Measurements from ENCODE around the gene GRIA2. TPM values are rescaled to one million over a fixed set of nuclear protein-coding genes. Genes with fewer than 3 reads are reported as not detected.

Gene GRIA2
- total RNA-seq, 6 donors from 2014 or later: not detected

GRCh38 chr4:157358439-157358838 lies 137.9 kb downstream of the GRIA2 start:
- Histone ChIP-seq H3K4me1 (no peaks in the 10 kb centered on the region), H3K9me3 (no peaks in the 10 kb centered on the region), H3K4me3 (no peak overlapping the region), H3K27ac (no peak overlapping the region), H3K27me3 (no peaks in the 10 kb centered on the region), H3K36me3 (no peaks in the 10 kb centered on the region)
- no peak for DNase-seq
- ATAC-seq (ENCODE audit: low FRiP score in 2 of 2): no peak
- 84 to 89% methylated on average over 1 of the region's 1 CpG for WGBS, 2 donors
- TF ChIP-seq POLR2AphosphoS5 (IDR thresholded peaks at IDR 0.05) (no peak), EP300 (IDR thresholded peaks at IDR 0.05) (no peak), POLR2A (IDR thresholded peaks at IDR 0.05) (no peak)
- TF ChIP-seq, protein P1, sequence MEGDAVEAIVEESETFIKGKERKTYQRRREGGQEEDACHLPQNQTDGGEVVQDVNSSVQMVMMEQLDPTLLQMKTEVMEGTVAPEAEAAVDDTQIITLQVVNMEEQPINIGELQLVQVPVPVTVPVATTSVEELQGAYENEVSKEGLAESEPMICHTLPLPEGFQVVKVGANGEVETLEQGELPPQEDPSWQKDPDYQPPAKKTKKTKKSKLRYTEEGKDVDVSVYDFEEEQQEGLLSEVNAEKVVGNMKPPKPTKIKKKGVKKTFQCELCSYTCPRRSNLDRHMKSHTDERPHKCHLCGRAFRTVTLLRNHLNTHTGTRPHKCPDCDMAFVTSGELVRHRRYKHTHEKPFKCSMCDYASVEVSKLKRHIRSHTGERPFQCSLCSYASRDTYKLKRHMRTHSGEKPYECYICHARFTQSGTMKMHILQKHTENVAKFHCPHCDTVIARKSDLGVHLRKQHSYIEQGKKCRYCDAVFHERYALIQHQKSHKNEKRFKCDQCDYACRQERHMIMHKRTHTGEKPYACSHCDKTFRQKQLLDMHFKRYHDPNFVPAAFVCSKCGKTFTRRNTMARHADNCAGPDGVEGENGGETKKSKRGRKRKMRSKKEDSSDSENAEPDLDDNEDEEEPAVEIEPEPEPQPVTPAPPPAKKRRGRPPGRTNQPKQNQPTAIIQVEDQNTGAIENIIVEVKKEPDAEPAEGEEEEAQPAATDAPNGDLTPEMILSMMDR (IDR thresholded peaks at IDR 0.05): no peak

DNA sequence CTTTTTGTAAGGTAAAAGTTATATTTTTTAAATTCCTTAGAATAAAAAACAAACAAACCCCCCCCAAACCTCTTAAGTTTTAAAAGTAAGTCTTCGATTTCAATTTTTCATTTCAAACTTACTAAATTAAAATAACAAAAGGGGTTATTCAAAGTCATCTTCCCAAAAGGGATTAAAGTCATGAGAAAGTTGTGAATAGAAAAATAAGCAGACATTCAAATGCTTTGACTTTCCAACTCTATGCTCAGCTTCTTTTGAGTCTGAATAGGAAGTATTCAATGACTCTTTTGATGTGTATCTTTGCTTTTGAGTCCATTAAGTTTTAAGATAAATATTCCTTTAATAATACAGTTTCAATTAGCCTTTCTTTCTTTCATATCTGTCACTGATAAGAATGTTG lies 138.3 kb downstream of the GRIA2 start:
- DNase-seq: no peak
- Histone ChIP-seq H3K27me3 (no peaks in the 10 kb centered on the region), H3K9me3 (no peaks in the 10 kb centered on the region), H3K4me3 (no peak overlapping the region), H3K36me3 (no peaks in the 10 kb centered on the region), H3K4me1 (no peaks in the 10 kb centered on the region), H3K27ac (no peak overlapping the region)
- 14 to 45% methylated on average over 1 of the region's 1 CpG for WGBS, 2 donors
- ATAC-seq (ENCODE audit: low FRiP score in 2 of 2): no peak
- TF ChIP-seq, protein P1 (IDR thresholded peaks at IDR 0.05): no peak
- TF ChIP-seq POLR2A (IDR thresholded peaks at IDR 0.05) (no peak), POLR2AphosphoS5 (IDR thresholded peaks at IDR 0.05) (no peak), EP300 (IDR thresholded peaks at IDR 0.05) (no peak)

- no peak for DNase-seq
- TF ChIP-seq POLR2A (IDR thresholded peaks at IDR 0.05) (no peak), POLR2AphosphoS5 (IDR thresholded peaks at IDR 0.05) (no peak), EP300 (IDR thresholded peaks at IDR 0.05) (no peak)
- TF ChIP-seq, protein P1 (IDR thresholded peaks at IDR 0.05): no peak
- ATAC-seq (ENCODE audit: low FRiP score in 2 of 2): no peak
- no peaks in the 10 kb centered on the region for H3K9me3 ChIP-seq
- H3K4me3 ChIP-seq: no peak overlapping the region
- H3K27me3 ChIP-seq: no peaks in the 10 kb centered on the region
- H3K27ac ChIP-seq: no peak overlapping the region
- H3K4me1 ChIP-seq: no peaks in the 10 kb centered on the region
- no peaks in the 10 kb centered on the region for H3K36me3 ChIP-seq
- 37 to 40% methylated on average over 4 of the region's 4 CpGs for WGBS, 2 donors
These were observed 142.8 kb downstream of the GRIA2 start for GRCh38 chr4:157363360-157363759.

GRCh38 chr4:157372154-157372553 lies 151.6 kb downstream of the GRIA2 start:
- WGBS, 2 donors: 64 to 65% methylated on average over 3 of the region's 3 CpGs
- TF ChIP-seq POLR2A (IDR thresholded peaks at IDR 0.05): no peak
- no peak for TF ChIP-seq EP300 (IDR thresholded peaks at IDR 0.05)
- TF ChIP-seq, protein P1 (IDR thresholded peaks at IDR 0.05): no peak
- TF ChIP-seq POLR2AphosphoS5 (IDR thresholded peaks at IDR 0.05): no peak
- Histone ChIP-seq H3K9me3 (no peaks in the 10 kb centered on the region), H3K4me1 (no peaks in the 10 kb centered on the region), H3K36me3 (no peaks in the 10 kb centered on the region), H3K4me3 (no peak overlapping the region), H3K27me3 (no peaks in the 10 kb centered on the region), H3K27ac (no peak overlapping the region)
- ATAC-seq (ENCODE audit: low FRiP score in 2 of 2) (no peak), DNase-seq (no peak)

- Histone ChIP-seq H3K36me3 (no peaks in the 10 kb centered on the region), H3K9me3 (no peaks in the 10 kb centered on the region), H3K27me3 (no peaks in the 10 kb centered on the region), H3K4me3 (no peak overlapping the region), H3K4me1 (no peaks in the 10 kb centered on the region), H3K27ac (no peak overlapping the region)
- WGBS, 2 donors: 89 to 92% methylated on average over 3 of the region's 3 CpGs
- TF ChIP-seq POLR2AphosphoS5 (IDR thresholded peaks at IDR 0.05) (no peak), POLR2A (IDR thresholded peaks at IDR 0.05) (no peak), EP300 (IDR thresholded peaks at IDR 0.05) (no peak)
- TF ChIP-seq, protein P1 (IDR thresholded peaks at IDR 0.05): no peak
- ATAC-seq (ENCODE audit: low FRiP score in 2 of 2) (no peak), DNase-seq (no peak)
These were observed 152.0 kb downstream of the GRIA2 start for GRCh38 chr4:157372567-157372966.

Data from upper lobe of left lung (tissue), 6 donors.